GM12878 (cell line): ENCODE results near the gene KISS1.

Source experiments
- BMI1 ChIP-seq: fragments of 450-650 bp; IDR thresholded peaks from 2 replicates; pipeline ENCODE4 v1.6.1; 2016; ENCODE audit warnings: mild to moderate bottlenecking, moderate library complexity, borderline replicate concordance
- BRCA1 ChIP-seq: IDR thresholded peaks from 2 replicates; pipeline ENCODE4 v1.6.1; 2011; ENCODE audit warnings: low read depth, low read length, improper control_type of control experiment
- CREB1 ChIP-seq: IDR thresholded peaks from 2 replicates; pipeline ENCODE4 v1.6.1; 2012; ENCODE audit warnings: low read depth, mild to moderate bottlenecking, inconsistent platforms
- ELK1 ChIP-seq: IDR thresholded peaks from 2 replicates; pipeline ENCODE4 v1.6.1; 2012; ENCODE audit warnings: low read depth, low read length, improper control_type of control experiment
- MYC ChIP-seq: IDR thresholded peaks from 2 replicates; pipeline ENCODE4 v1.6.1; 2011; ENCODE audit warnings: mild to moderate bottlenecking, low read length, moderate library complexity, inconsistent platforms; ENCODE audit not compliant: insufficient read depth, insufficient replicate concordance, insufficient read length, severe bottlenecking
- STAT1 ChIP-seq: fragments of 450-650 bp; conservative IDR thresholded peaks from 2 replicates; pipeline ENCODE4 v1.6.1; 2014; ENCODE audit warnings: antibody characterized with exemption, mild to moderate bottlenecking
- USF2 ChIP-seq: IDR thresholded peaks from 2 replicates; pipeline ENCODE4 v1.6.1; 2011; ENCODE audit warnings: low read depth, low read length, improper control_type of control experiment, borderline replicate concordance
- ZBTB40 ChIP-seq: fragments of 450-650 bp; IDR thresholded peaks from 2 replicates; pipeline ENCODE4 v1.6.1; 2016; ENCODE audit warnings: mild to moderate bottlenecking, moderate library complexity, borderline replicate concordance

GRCh38 chr1:204153667-204154066 lies 42.6 kb downstream of the KISS1 start:
- TF ChIP-seq USF2 = no peak
- no peak for TF ChIP-seq MYC
- TF ChIP-seq BRCA1 = no peak
- TF ChIP-seq STAT1 = no peak
- no peak for TF ChIP-seq ELK1
- TF ChIP-seq BMI1 = no peak
- TF ChIP-seq CREB1 = no peak
- no peak for TF ChIP-seq ZBTB40
